Measurements from ENCODE around the gene STX7.

The STX7 gene

GRCh38 chr6:132506869-132507808 is 5.8 kb downstream of the STX7 start:
- no peak for DNase-seq (ENCODE audit: low spot score)

GRCh38 chr6:132506461-132506860 is 6.5 kb downstream of the STX7 start:
- no peak for DNase-seq (ENCODE audit: low spot score)

- DNase-seq (ENCODE audit: low spot score) = no peak
Measured at GRCh38 chr6:132505158-132505557, 7.8 kb downstream of the STX7 start.

- DNase-seq (ENCODE audit: low spot score) = no peak
Measured at GRCh38 chr6:132504757-132505156, 8.2 kb downstream of the STX7 start.

GRCh38 chr6:132499757-132500156 is 13.2 kb downstream of the STX7 start:
- DNase-seq (ENCODE audit: low spot score) = no peak

- no peak for DNase-seq (ENCODE audit: low spot score)
Measured at GRCh38 chr6:132498638-132499037, 14.3 kb downstream of the STX7 start.

GRCh38 chr6:132496519-132497180 is 16.3 kb downstream of the STX7 start:
- DNase-seq (ENCODE audit: low spot score) = no peak

- no peak for DNase-seq (ENCODE audit: low spot score)
Measured at GRCh38 chr6:132495604-132496079, 17.3 kb downstream of the STX7 start.

- no peak for DNase-seq (ENCODE audit: low spot score)
Measured at GRCh38 chr6:132494954-132495353, 18.0 kb downstream of the STX7 start.

GRCh38 chr6:132491881-132492280 is 21.0 kb downstream of the STX7 start:
- DNase-seq (ENCODE audit: low spot score) = no peak

- peak; percentile 14 for DNase-seq (ENCODE audit: low spot score)
Measured at GRCh38 chr6:132491303-132491702, 21.6 kb downstream of the STX7 start.

- no peak for DNase-seq (ENCODE audit: low spot score)
Measured at GRCh38 chr6:132490478-132491204, 22.3 kb downstream of the STX7 start.

GRCh38 chr6:132490024-132490423 is 22.9 kb downstream of the STX7 start:
- no peak for DNase-seq (ENCODE audit: low spot score)

- no peak for DNase-seq (ENCODE audit: low spot score)
Measured at GRCh38 chr6:132489376-132489775, 23.5 kb downstream of the STX7 start.

GRCh38 chr6:132487762-132488161 is 25.2 kb downstream of the STX7 start:
- no peak for DNase-seq (ENCODE audit: low spot score)

GRCh38 chr6:132484680-132485018 is 28.3 kb downstream of the STX7 start:
- DNase-seq (ENCODE audit: low spot score) = no peak

- peak; percentile 57 for DNase-seq (ENCODE audit: low spot score)
Measured at GRCh38 chr6:132483779-132484679, 28.9 kb downstream of the STX7 start.

- no peak for DNase-seq (ENCODE audit: low spot score)
Measured at GRCh38 chr6:132482581-132482980, 30.3 kb downstream of the STX7 start.

- DNase-seq (ENCODE audit: low spot score) = no peak
Measured at GRCh38 chr6:132481189-132481588, 31.7 kb downstream of the STX7 start.

- DNase-seq (ENCODE audit: low spot score) = no peak
Measured at GRCh38 chr6:132479131-132479530, 33.8 kb downstream of the STX7 start.

GRCh38 chr6:132478674-132479073 is 34.2 kb downstream of the STX7 start:
- no peak for DNase-seq (ENCODE audit: low spot score)

- no peak for DNase-seq (ENCODE audit: low spot score)
Measured at GRCh38 chr6:132478266-132478665, 34.6 kb downstream of the STX7 start.

Measured in iPS-NIHi11 (cell line).